Endothelial cell of umbilical vein (primary cell): Measurements from ENCODE around the gene EIF4E3. TPM values are rescaled to one million over a fixed set of nuclear protein-coding genes. Genes with fewer than 3 reads are reported as not detected.

Experiments
- BruUV-seq: library from RNA; stranded (reverse); fragments of 400-500 nt; replicated peaks from 2 replicates; lab custom pipeline; 2021; lab: Mats Ljungman, UMichigan
- CTCF ChIA-PET: fragments of 300-600, 350-600 bp; sonication (Branson Sonifier 250); formaldehyde crosslinking; loops from one replicate; lab custom pipeline; 2021; ENCODE audit warnings: antibody characterized with exemption, inconsistent platforms; lab: Charles Lee
- POLR2A ChIA-PET: fragments of 300-600, 350-600 bp; sonication (Branson Sonifier 250); formaldehyde crosslinking; loops from one replicate; lab custom pipeline; 2021; ENCODE audit warnings: antibody characterized with exemption, inconsistent platforms; lab: Charles Lee
- DNase-seq: peaks from one replicate; pipeline ENCODE4 v3.0.0-alpha.2; 2011; ENCODE audit warnings: low read depth, low spot score
- FAIRE-seq: peaks from 2 replicates; lab custom pipeline; 2011; peaks lifted over from hg19 to GRCh38; lab: Jason Lieb, UNC
- H2AFZ ChIP-seq: 2 replicates; pipeline ENCODE4 v1.6.0; 2012; ENCODE audit warnings: low read depth, low read length, control low read depth, inconsistent platforms
- H3K27ac ChIP-seq: 2 replicates; pipeline ENCODE4 v1.5.1; 2011; ENCODE audit warnings: low read depth, mild to moderate bottlenecking, control low read depth, low read length, moderate library complexity; ENCODE audit not compliant: insufficient read depth
- H3K27me3 ChIP-seq, 2 experiments: 2 replicates each; pipeline versions ENCODE4 v1.6.0 to v1.6.1; 2011; ENCODE audit warnings: low read length in 2 of 2, mixed read lengths in 1 of 2; ENCODE audit not compliant: control insufficient read depth in 2 of 2, insufficient read depth in 2 of 2
- H3K36me3 ChIP-seq, 2 experiments: 2 replicates in 1 of 2; 3 replicates in 1 of 2; pipeline ENCODE4 v1.5.1; 2011; ENCODE audit warnings: low read length in 2 of 2, mild to moderate bottlenecking in 1 of 2, moderate library complexity in 1 of 2; ENCODE audit not compliant: control insufficient read depth in 2 of 2, insufficient read depth in 2 of 2; ENCODE audit errors: extremely low read depth in 1 of 2
- H3K4me1 ChIP-seq: 3 replicates; pipeline ENCODE4 v1.5.1; 2011; ENCODE audit warnings: mild to moderate bottlenecking, low read length; ENCODE audit not compliant: control insufficient read depth, insufficient read depth; ENCODE audit errors: extremely low read depth
- H3K4me2 ChIP-seq: 2 replicates; pipeline ENCODE4 v1.6.1; 2011; ENCODE audit warnings: low read length, control low read depth, mixed read lengths; ENCODE audit not compliant: insufficient read depth
- H3K4me3 ChIP-seq, 3 experiments: fragments of 200-600 bp in 1 of 3; sonication (generic), shearing (Covaris generic) in 1 of 3; replicated peaks in 1 of 3; 2 replicates each; pipeline ENCODE4 v1.5.1; 2011 to 2016; ENCODE audit warnings: control low read depth in 3 of 3, low read length in 3 of 3, mild to moderate bottlenecking in 2 of 3, inconsistent platforms in 1 of 3, low read depth in 1 of 3, moderate library complexity in 1 of 3; ENCODE audit not compliant: insufficient read depth in 1 of 3
- H3K79me2 ChIP-seq: 2 replicates; pipeline ENCODE4 v1.6.0; 2012; ENCODE audit warnings: low read length, inconsistent platforms; ENCODE audit not compliant: control insufficient read depth, insufficient read depth
- H3K9ac ChIP-seq: replicated peaks from 2 replicates; pipeline ENCODE3; 2011; ENCODE audit warnings: low read length, control low read depth; ENCODE audit not compliant: insufficient read depth; ENCODE audit errors: extremely low read depth
- H3K9me1 ChIP-seq: replicated peaks from 3 replicates; pipeline ENCODE4 v1.6.0; 2011; ENCODE audit warnings: mild to moderate bottlenecking, low read length; ENCODE audit not compliant: control insufficient read depth, insufficient read depth; ENCODE audit errors: extremely low read depth
- H3K9me3 ChIP-seq: replicated peaks from 2 replicates; pipeline ENCODE4 v1.5.1; 2012; ENCODE audit warnings: low read length, inconsistent platforms; ENCODE audit not compliant: control insufficient read depth, insufficient read depth
- H4K20me1 ChIP-seq: replicated peaks from 2 replicates; pipeline ENCODE3; 2011; ENCODE audit warnings: mild to moderate bottlenecking, low read length; ENCODE audit not compliant: control insufficient read depth, insufficient read depth; ENCODE audit errors: extremely low read depth
- CTCF ChIP-seq, 2 donors: IDR thresholded peaks; 1 replicate in 1 of 2; 2 replicates in 1 of 2; pipeline ENCODE4 v1.5.1; 2011; ENCODE audit warnings: low read length in 2 of 2, mild to moderate bottlenecking in 2 of 2, moderate library complexity in 2 of 2, control low read depth in 1 of 2, inconsistent platforms in 1 of 2, low read depth in 1 of 2; ENCODE audit not compliant: insufficient read depth in 1 of 2; ENCODE audit errors: extremely low read depth in 1 of 2
- EZH2 ChIP-seq: IDR thresholded peaks from 2 replicates; pipeline ENCODE4 v1.6.1; 2012; ENCODE audit warnings: borderline replicate concordance, low read depth, mild to moderate bottlenecking, moderate library complexity, low read length, inconsistent platforms; ENCODE audit not compliant: severe bottlenecking
- FOS ChIP-seq: IDR thresholded peaks from 2 replicates; pipeline ENCODE4 v1.6.1; 2011; ENCODE audit warnings: mild to moderate bottlenecking, low read length, moderate library complexity, borderline replicate concordance; ENCODE audit not compliant: insufficient read depth
- GATA2 ChIP-seq: IDR thresholded peaks from 2 replicates; pipeline ENCODE4 v1.7.0; 2011; ENCODE audit warnings: low read depth, mild to moderate bottlenecking, moderate library complexity, mixed read lengths, low read length; ENCODE audit not compliant: insufficient read length, insufficient read depth
- JUN ChIP-seq: IDR thresholded peaks from 2 replicates; pipeline ENCODE4 v1.6.1; 2011; ENCODE audit warnings: borderline replicate concordance, low read depth; ENCODE audit not compliant: insufficient read length, insufficient read depth
- MAX ChIP-seq: IDR thresholded peaks from 2 replicates; pipeline ENCODE4 v1.6.1; 2011; ENCODE audit not compliant: insufficient read depth, insufficient read length
- MYC ChIP-seq: IDR thresholded peaks from one replicate; pipeline ENCODE4 v1.6.1; 2011; ENCODE audit warnings: mild to moderate bottlenecking, low read depth, low read length
- POLR2A ChIP-seq: IDR thresholded peaks from 2 replicates; pipeline ENCODE4 v1.6.1; 2012; ENCODE audit warnings: low read depth, mild to moderate bottlenecking, control low read depth, low read length
- POLR2AphosphoS5 ChIP-seq: IDR thresholded peaks from 2 replicates; pipeline ENCODE4 v1.6.1; 2012; ENCODE audit warnings: low read depth, mild to moderate bottlenecking, control low read depth, low read length, moderate library complexity; ENCODE audit not compliant: insufficient read depth
- dilution Hi-C: fragments of 300-500 bp; cut with MboI; formaldehyde crosslinking; loops from one replicate; pipeline ENCODE4 v1.15.0; 2019; ENCODE audit warnings: low sequenced_read_pairs; ENCODE audit not compliant: extremely low pct_ligation_motif_present
- intact Hi-C: fragments of 100-400 bp; cut with micrococcal nuclease; formaldehyde crosslinking; loops from one replicate; pipeline ENCODE4 v1.10.0; 2022
- polyA plus RNA-seq, 4 experiments: library from polyadenylated mRNA; depleted of rRNA in 3 of 4; stranded (reverse) in 3 of 4; unstranded in 1 of 4; fragments of >200 nt; gene quantifications; 2 replicates each; pipeline versions ENCODE4 v1.2.1 to v1.2.3, GENCODE V29; 2011 to 2012; ENCODE audit warnings: missing spikeins in 1 of 4
- total RNA-seq: library from RNA; stranded (reverse); gene quantifications from 2 replicates; pipeline ENCODE4 v1.2.3, GENCODE V29; 2021

EIF4E3 gene
- total and polyA plus RNA-seq, 2 donors (not counting 3 experiments of a cell fraction or from before 2014, with no cell fraction given) = 1.3 to 4.9 TPM

DNA sequence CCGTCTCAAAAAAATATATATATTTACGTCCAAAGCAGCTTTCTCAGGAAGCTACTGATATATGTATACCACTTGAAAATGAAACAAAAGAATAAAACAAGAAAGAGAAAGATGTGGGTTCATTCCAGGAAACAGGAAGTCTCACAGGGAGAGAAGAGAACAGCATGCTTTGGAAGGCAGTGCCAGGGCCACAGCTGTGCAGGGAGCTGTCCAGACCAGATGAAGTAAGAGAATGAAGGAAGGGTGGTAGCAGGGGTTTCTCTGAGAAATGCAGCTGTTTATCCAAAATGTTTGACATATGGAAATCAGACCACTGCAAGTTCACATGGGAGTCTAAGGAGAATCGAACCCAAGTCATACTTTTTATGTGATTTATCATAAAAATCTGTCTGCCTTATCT is 19.5 kb upstream of the EIF4E3 start:
- CTCF ChIA-PET = no interaction called here
- FAIRE-seq = no peak

More for the DNA sequence above, 19.5 kb upstream of the EIF4E3 start:
- no peak overlapping the region for H2AFZ ChIP-seq
- DNase-seq = no peak
- POLR2A ChIA-PET = no interaction called here
- TF ChIP-seq JUN (no peak), POLR2A (no peak), MAX (no peak), MYC (no peak), GATA2 (no peak), POLR2AphosphoS5 (no peak), FOS (no peak), EZH2 (no peak), CTCF (IDR thresholded peaks at IDR 0.05; ENCODE audit: extremely low read depth in 1 of 2, insufficient read depth in 1 of 2, low read depth in 1 of 2, low read length in 2 of 2) (no peak)
- H3K79me2 ChIP-seq = no peaks in the 10 kb centered on the region
- H3K4me3 ChIP-seq = no peak overlapping the region
- no peaks in the 10 kb centered on the region for H3K9me1 ChIP-seq
- no TSS peak for BruUV-seq
- dilution Hi-C loops (no loop called here), intact Hi-C loops (no loop called here)
- no peaks in the 10 kb centered on the region for H4K20me1 ChIP-seq
- H3K4me1 ChIP-seq = no peaks in the 10 kb centered on the region
- H3K9ac ChIP-seq = no peak overlapping the region
- H3K4me2 ChIP-seq = no peak overlapping the region
- no peaks in the 10 kb centered on the region for H3K9me3 ChIP-seq
- H3K27me3 ChIP-seq = peaks cover 0 to 5% of the 10 kb centered on the region in 2 experiments
- no peaks in the 10 kb centered on the region for H3K36me3 ChIP-seq
- H3K27ac ChIP-seq = no peak overlapping the region
